K562 (cell line): ENCODE measurements around the gene CD300E. TPM values are rescaled to one million over a fixed set of nuclear protein-coding genes. Genes with fewer than 3 reads are reported as not detected.

Source experiments
- ATAC-seq: fragments of 200-7000 bp; cut with Tn5 transposase; 3 replicates; pipeline ENCODE4 v1.9.1; 2020; ENCODE audit warnings: moderate library complexity
- BruUV-seq: library from RNA; stranded (reverse); fragments of 400-500 nt; replicated peaks from 2 replicates; lab custom pipeline; 2021; lab: Mats Ljungman, UMichigan
- CTCF ChIA-PET: fragments of 300-600 bp; formaldehyde crosslinking; extraction: SDS; loops from one replicate; lab custom pipeline; 2021; ENCODE audit warnings: low intra/inter-chr PET ratio; lab: Yijun Ruan, JAX
- POLR2A ChIA-PET: fragments of 300-600, 350-650 bp; sonication (Branson Sonifier 250); formaldehyde crosslinking; extraction: SDS; loops from one replicate; lab custom pipeline; 2021; ENCODE audit warnings: antibody characterized with exemption, inconsistent platforms; lab: Yijun Ruan, JAX
- DNase-seq, 4 experiments: peaks; one replicate each; pipeline versions ENCODE4 v3.0.0 to v3.0.0-alpha.2; 2011 to 2018; ENCODE audit warnings: low spot score in 3 of 4, mixed read lengths in 3 of 4; ENCODE audit errors: extremely low read depth in 1 of 4
- FAIRE-seq: peaks from 2 replicates; lab custom pipeline; 2011; peaks lifted over from hg19 to GRCh38; lab: Jason Lieb, UNC
- H2AFZ ChIP-seq: 2 replicates; pipeline ENCODE4 v1.6.0; 2011; ENCODE audit warnings: low read depth, low read length, control low read depth, inconsistent platforms
- H3K27ac ChIP-seq: fragments of 200-600 bp; 3 replicates; pipeline ENCODE4 v1.8.0; 2011; ENCODE audit warnings: low read depth, mild to moderate bottlenecking, control low read depth, inconsistent platforms, low read length, moderate library complexity, mixed read lengths; ENCODE audit errors: extremely low read depth
- H3K27me3 ChIP-seq, 2 experiments: fragments of 300-600 bp in 1 of 2; 2 replicates in 1 of 2; 3 replicates in 1 of 2; pipeline versions ENCODE4 v1.6.0 to v1.8.0; 2011; ENCODE audit warnings: inconsistent platforms in 2 of 2, low read length in 2 of 2, mild to moderate bottlenecking in 1 of 2, mixed read lengths in 1 of 2, moderate library complexity in 1 of 2; ENCODE audit not compliant: control insufficient read depth in 2 of 2, insufficient read depth in 2 of 2
- H3K36me3 ChIP-seq: fragments of 300-600 bp; 3 replicates; pipeline ENCODE4 v1.8.0; 2011; ENCODE audit warnings: mild to moderate bottlenecking, low read length, inconsistent platforms; ENCODE audit not compliant: control insufficient read depth, insufficient read depth
- H3K4me1 ChIP-seq, 2 experiments: fragments of 200-600 bp in 1 of 2; replicated peaks in 1 of 2; 2 replicates in 1 of 2; 3 replicates in 1 of 2; pipeline versions ENCODE4 v1.5.1 to v1.8.0; 2011; ENCODE audit warnings: inconsistent platforms in 2 of 2, low read length in 2 of 2, mild to moderate bottlenecking in 1 of 2, mixed read lengths in 1 of 2, moderate library complexity in 1 of 2; ENCODE audit not compliant: control insufficient read depth in 2 of 2, insufficient read depth in 2 of 2
- H3K4me2 ChIP-seq: 2 replicates; pipeline ENCODE4 v1.6.1; 2011; ENCODE audit warnings: low read length, control low read depth, inconsistent platforms, mixed read lengths; ENCODE audit not compliant: insufficient read depth
- H3K4me3 ChIP-seq: fragments of 200-600 bp; sonication (generic), shearing (Covaris generic); 2 replicates; pipeline ENCODE4 v1.5.1; 2016; ENCODE audit warnings: control low read depth, inconsistent platforms
- H3K79me2 ChIP-seq: fragments of 200-600 bp; 3 replicates; pipeline ENCODE4 v1.8.0; 2011; ENCODE audit warnings: low read length, inconsistent platforms; ENCODE audit not compliant: control insufficient read depth, insufficient read depth
- H3K9ac ChIP-seq, 2 experiments: 2 replicates each; pipeline versions ENCODE4 v1.6.0 to v1.6.1; 2011; ENCODE audit warnings: low read depth in 2 of 2, low read length in 2 of 2, control low read depth in 1 of 2, inconsistent platforms in 1 of 2, mild to moderate bottlenecking in 1 of 2, mixed read lengths in 1 of 2; ENCODE audit not compliant: insufficient read depth in 1 of 2
- H3K9me1 ChIP-seq: one replicate; pipeline ENCODE4 v1.6.0; 2011; ENCODE audit warnings: inconsistent platforms, mild to moderate bottlenecking, low read length, moderate library complexity; ENCODE audit not compliant: control insufficient read depth, insufficient read depth
- H3K9me3 ChIP-seq: replicated peaks from 2 replicates; pipeline ENCODE4 v1.5.1; 2011; ENCODE audit warnings: low read depth, low read length, inconsistent platforms; ENCODE audit not compliant: control insufficient read depth, insufficient read depth
- H4K20me1 ChIP-seq: replicated peaks from 2 replicates; pipeline ENCODE4 v1.6.1; 2011; ENCODE audit warnings: low read length, inconsistent platforms, mixed read lengths; ENCODE audit not compliant: control insufficient read depth, insufficient read depth
- E2F5 ChIP-seq: sonication (generic); formaldehyde crosslinking; IDR thresholded peaks from 2 replicates; pipeline ENCODE4 v1.8.0; 2022; ENCODE audit warnings: mild to moderate bottlenecking, missing genetic modification reagents
- HMG20B ChIP-seq: fragments of 250-450 bp; sonication (Bioruptor Pico); IDR thresholded peaks from 2 replicates; pipeline ENCODE4 v1.5.0; 2021; ENCODE audit warnings: mild to moderate bottlenecking
- HOXB6 ChIP-seq: fragments of 250-450 bp; sonication (Bioruptor Pico); IDR thresholded peaks from 2 replicates; pipeline ENCODE4 v1.5.1; 2022; ENCODE audit warnings: mild to moderate bottlenecking, borderline replicate concordance
- IRF2 ChIP-seq: sonication (generic); formaldehyde crosslinking; IDR thresholded peaks from 2 replicates; pipeline ENCODE4 v1.8.1; 2022; ENCODE audit warnings: mild to moderate bottlenecking, missing genetic modification reagents
- MCM3 ChIP-seq: fragments of 450-650 bp; IDR thresholded peaks from 2 replicates; pipeline ENCODE4 v1.6.1; 2016
- RBM25 ChIP-seq: fragments of 200-400 bp; formaldehyde crosslinking; IDR thresholded peaks from 2 replicates; pipeline ENCODE4 v1.6.1; 2018; ENCODE audit warnings: low read length, low read depth, moderate library complexity; ENCODE audit not compliant: severe bottlenecking
- SMAD3 ChIP-seq: fragments of 450-650 bp; formaldehyde crosslinking; conservative IDR thresholded peaks from 2 replicates; pipeline ENCODE4 v1.4.0; 2020; ENCODE audit warnings: mild to moderate bottlenecking
- ZNF146 ChIP-seq: IDR thresholded peaks from one replicate; pipeline ENCODE4 v1.6.1; 2018; ENCODE audit warnings: missing compliant biosample characterization; ENCODE audit not compliant: unreplicated experiment
- ZNF217 ChIP-seq: sonication (generic); formaldehyde crosslinking; IDR thresholded peaks from 2 replicates; pipeline ENCODE4 v1.8.0; 2022; ENCODE audit warnings: mild to moderate bottlenecking, missing genetic modification reagents
- WGBS: fragments of 100-300 bp; shearing (Covaris generic); methylation state at CpG from one replicate; pipeline ENCODE4 v1.1.6; 2016; ENCODE audit warnings: low coverage, mixed read lengths; ENCODE audit not compliant: insufficient coverage; ENCODE audit errors: missing lambda C conversion rate; 5-methylcytosine and 5-hydroxymethylcytosine counted together
- in situ Hi-C: fragments of 300-500 bp; cut with MboI; formaldehyde crosslinking; loops from 4 replicates; pipeline ENCODE4 v1.15.0; 2018; ENCODE audit warnings: inconsistent platforms, mixed read lengths
- intact Hi-C: fragments of 100-400 bp; cut with micrococcal nuclease; formaldehyde crosslinking; loops from 2 replicates; pipeline ENCODE4 v1.14.2; 2022
- polyA plus RNA-seq, 8 experiments: library from polyadenylated mRNA; depleted of rRNA in 4 of 8; stranded (reverse) in 5 of 8; unstranded in 3 of 8; fragments of >200 nt; fragmentation: Nextera tagmentation in 2 of 8; fragmentation: Illumina TruSeq in 1 of 8; extraction: Ambion mirVana in 2 of 8; extraction: Trizol in 1 of 8; gene quantifications; 2 replicates each; pipeline versions ENCODE4 v1.2.1 to v1.2.3, GENCODE V29; 2011 to 2014; ENCODE audit warnings: inconsistent platforms in 1 of 8, missing spikeins in 1 of 8
- total RNA-seq, 7 experiments: library from RNA; depleted of rRNA in 6 of 7; stranded (reverse); fragments of >200 nt in 6 of 7; fragmentation: Illumina TruSeq in 2 of 7; extraction: Trizol in 2 of 7; gene quantifications; 2 replicates each; pipeline versions ENCODE4 v1.2.1 to v1.2.3, GENCODE V29; 2011 to 2021; ENCODE audit warnings: low replicate concordance in 1 of 7

CD300E gene
- total and polyA plus RNA-seq, 9 of the 15 experiments (the other 6 are each of a cell fraction or from before 2014, with no cell fraction given) = not detected

- ATAC-seq = no peak
- H3K9ac ChIP-seq = no peak overlapping the region
- no peaks in the 10 kb centered on the region for H3K4me1 ChIP-seq
- intact Hi-C loops (no loop called here), in situ Hi-C loops (loop anchor here (10.0 kb wide), 1 partner anchor 217 kb away; no protein-coding TSS in a partner anchor)
- no peaks in the 10 kb centered on the region for H3K9me1 ChIP-seq
- no peak overlapping the region for H3K27ac ChIP-seq
- TF ChIP-seq ZNF217 (CRISPR knock-in tag) (no peak), ZNF146 (CRISPR knock-in tag) (peak; percentile 93), IRF2 (CRISPR knock-in tag) (no peak), HMG20B (CRISPR knock-in tag) (no peak), HOXB6 (no peak), E2F5 (no peak), MCM3 (no peak), SMAD3 (CRISPR knock-in tag) (no peak), RBM25 (peak; percentile 77)
- H3K79me2 ChIP-seq = no peaks in the 10 kb centered on the region
- peaks cover 0 to 15% of the 10 kb centered on the region in 2 experiments; a peak in 2 of 5 replicates for H3K27me3 ChIP-seq
- WGBS = 0% methylated on average over 1 of the region's 1 CpG
- no peaks in the 10 kb centered on the region for H4K20me1 ChIP-seq
- FAIRE-seq = no peak
- BruUV-seq = no TSS peak
- H3K36me3 ChIP-seq = no peaks in the 10 kb centered on the region
- ChIA-PET CTCF (no interaction called here), POLR2A (no interaction called here)
- no peak overlapping the region for H3K4me3 ChIP-seq
- no peak overlapping the region for H3K4me2 ChIP-seq
- H2AFZ ChIP-seq = no peak overlapping the region
- H3K9me3 ChIP-seq = no peaks in the 10 kb centered on the region
- DNase-seq = no peak
Measured at GRCh38 chr17:74591503-74591902, 32.0 kb downstream of the CD300E start.
